Fibroblast of peridontal ligament (primary cell): ENCODE measurements around the gene SRSF9.
"Not testable (repeated sequence)": the region's sequence is repeated elsewhere in the genome, so short reads cannot be mapped to it uniquely, and the experiment has no call there.

ENCODE experiments used
- DNase-seq: peaks from one replicate; pipeline ENCODE4 v3.0.0-alpha.2; 2010; ENCODE audit errors: extremely low read depth

SRSF9 gene

DNA sequence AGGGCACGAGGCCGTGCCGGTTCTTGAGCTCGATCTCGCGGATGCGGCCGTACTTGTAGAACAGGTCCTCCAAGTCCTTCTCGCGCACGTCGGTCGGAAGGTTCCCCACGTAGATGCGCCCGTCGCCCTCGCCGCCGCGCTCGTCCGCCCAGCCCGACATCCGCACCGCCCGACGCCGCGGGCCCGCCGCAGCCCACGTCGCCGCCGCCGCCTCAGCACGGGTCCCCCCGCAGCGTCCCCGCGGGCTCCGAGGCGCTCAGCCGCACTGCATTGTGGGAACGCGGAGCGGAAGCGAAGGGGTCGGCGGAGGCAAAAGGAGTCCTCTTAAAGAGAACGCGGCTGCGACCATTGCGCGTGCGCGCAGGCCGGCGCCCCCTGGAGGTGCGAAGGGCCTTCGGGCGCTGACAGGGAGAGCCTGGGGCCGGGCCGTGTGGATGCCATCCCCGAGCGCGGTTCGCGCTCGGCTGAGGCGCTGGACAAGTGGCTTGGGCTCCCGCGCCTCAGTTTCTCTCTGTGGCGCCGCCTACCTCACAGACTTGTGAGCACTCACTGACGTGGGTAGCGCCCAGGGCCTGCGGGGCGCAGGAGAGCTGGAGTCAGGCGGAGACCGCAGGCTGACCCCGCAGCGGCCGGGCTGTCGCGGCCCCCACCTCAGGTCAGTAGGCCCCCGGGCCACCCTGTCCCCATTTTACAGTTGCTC is at the start of gene SRSF9:
TSS of gene SRSF9 (minus strand) at position 299 of the 700 bp plus-strand sequence. CDS start at position 160, 139 bp downstream.
- peak; percentile 97 for DNase-seq

DNA sequence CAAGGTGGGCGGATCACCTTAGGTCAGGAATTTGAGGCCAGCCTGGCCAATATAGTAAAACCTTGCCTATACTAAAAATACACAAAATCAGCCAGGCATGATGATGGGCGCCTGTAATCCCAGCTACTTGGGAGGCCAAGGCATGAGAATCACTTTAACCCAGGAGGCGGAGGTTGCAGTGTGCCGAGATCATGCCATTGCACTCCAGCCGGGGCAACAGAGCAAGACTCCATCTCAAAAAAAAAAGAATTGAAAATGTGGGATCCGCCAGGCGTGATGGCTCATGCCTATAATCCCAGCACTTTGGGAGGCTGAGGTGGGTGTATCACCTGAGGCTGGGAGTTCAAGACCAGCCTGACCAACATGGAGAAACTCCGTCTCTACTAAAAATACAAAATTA is 49.8 kb upstream of the SRSF9 start:
- DNase-seq = not testable (repeated sequence)

DNA sequence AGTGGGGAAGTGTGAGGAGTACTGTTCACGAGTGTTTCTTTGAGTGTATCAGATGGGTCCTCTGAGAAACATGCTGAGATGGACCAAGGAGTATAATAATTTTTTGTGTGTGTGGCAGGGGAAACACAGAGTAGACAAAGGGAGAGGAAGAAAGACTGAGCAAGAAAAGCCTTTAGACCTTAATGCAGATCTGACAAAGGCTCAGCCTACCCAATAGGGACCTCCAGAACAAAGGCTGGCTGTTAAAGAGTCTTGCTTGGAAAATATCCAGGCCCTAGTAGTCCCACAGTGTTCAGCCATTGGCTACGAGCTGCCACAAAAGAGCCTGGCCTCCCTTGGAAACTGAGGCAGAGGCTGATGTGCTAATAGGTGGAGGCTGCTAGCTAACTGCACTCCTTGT is 45.9 kb upstream of the SRSF9 start:
- DNase-seq = no peak

DNA sequence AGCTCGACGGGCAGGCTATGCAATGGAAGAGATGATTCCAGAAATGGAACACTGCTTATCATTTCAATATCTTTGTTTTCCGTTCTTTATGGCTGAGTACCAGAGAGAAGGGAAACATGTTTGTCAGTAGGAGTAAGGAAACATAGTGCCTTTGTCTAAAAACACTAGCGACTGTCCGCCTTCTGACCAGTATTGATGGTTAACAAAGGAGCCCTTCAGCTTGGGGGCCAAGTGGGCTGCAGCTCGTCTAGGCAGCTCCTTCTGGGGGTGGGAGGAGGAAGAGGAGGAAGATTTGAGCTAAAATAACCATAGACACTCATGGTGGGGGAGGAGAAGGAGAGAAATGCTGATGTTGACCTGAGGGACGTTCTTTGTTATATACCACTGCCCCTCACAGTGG is 44.5 kb upstream of the SRSF9 start:
- no peak for DNase-seq

GRCh38 chr12:120508537-120508936 is 39.0 kb upstream of the SRSF9 start:
- DNase-seq = no peak

DNA sequence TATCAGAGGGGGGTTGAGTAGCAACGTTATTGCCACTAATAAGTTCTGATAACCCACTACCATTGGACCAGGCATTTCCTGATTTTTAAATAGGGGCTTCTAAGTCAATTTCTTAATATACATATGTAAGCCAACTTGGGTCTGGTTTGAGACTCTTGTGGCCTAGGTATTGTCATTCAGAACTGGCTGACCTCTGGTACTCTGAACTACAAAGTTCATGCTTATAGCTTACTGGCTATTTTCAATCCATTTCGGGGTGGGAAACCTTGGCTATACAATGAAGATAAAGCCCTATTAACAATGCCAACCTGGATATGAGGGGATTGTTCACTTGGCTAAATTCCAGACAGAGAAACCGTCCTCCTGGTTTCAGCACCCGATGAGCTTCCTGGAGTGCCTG is 35.0 kb upstream of the SRSF9 start:
- no peak for DNase-seq

- DNase-seq = peak; percentile 41
Observed at GRCh38 chr12:120500581-120500980, 31.0 kb upstream of the SRSF9 start.

DNA sequence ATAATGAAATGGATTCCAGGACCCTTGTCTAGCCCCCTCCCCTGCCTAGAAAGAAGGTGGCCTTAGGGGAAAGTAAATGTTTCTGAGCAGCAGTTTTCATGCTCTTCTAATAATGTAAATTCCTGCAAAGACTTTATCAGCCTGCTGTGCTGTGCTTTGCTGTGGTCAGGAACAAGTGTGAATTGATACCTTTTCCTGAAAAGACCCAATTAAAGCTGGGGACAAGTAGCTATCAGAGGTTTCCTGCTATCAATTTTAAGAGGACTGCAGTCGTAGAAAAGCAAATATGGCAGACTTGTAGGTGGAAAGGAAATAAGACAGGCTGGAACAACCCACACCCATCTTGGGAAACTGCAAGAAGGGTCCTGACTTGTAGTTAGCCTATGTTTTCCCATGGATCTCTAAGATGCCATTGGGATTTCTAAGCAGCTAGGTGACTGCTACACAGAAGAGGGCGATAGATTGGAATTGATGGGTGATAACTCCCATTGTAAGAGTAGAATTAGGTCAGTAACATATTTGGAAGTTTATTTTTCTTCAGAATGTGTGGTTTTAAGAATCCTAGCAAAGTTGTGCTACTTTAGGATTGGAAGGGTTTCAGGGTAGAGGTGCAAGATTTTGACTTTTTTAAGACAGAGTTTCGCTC is 29.4 kb upstream of the SRSF9 start:
- no peak for DNase-seq

- DNase-seq = peak; percentile 36
Observed at GRCh38 chr12:120497524-120498150, 28.1 kb upstream of the SRSF9 start.

DNA sequence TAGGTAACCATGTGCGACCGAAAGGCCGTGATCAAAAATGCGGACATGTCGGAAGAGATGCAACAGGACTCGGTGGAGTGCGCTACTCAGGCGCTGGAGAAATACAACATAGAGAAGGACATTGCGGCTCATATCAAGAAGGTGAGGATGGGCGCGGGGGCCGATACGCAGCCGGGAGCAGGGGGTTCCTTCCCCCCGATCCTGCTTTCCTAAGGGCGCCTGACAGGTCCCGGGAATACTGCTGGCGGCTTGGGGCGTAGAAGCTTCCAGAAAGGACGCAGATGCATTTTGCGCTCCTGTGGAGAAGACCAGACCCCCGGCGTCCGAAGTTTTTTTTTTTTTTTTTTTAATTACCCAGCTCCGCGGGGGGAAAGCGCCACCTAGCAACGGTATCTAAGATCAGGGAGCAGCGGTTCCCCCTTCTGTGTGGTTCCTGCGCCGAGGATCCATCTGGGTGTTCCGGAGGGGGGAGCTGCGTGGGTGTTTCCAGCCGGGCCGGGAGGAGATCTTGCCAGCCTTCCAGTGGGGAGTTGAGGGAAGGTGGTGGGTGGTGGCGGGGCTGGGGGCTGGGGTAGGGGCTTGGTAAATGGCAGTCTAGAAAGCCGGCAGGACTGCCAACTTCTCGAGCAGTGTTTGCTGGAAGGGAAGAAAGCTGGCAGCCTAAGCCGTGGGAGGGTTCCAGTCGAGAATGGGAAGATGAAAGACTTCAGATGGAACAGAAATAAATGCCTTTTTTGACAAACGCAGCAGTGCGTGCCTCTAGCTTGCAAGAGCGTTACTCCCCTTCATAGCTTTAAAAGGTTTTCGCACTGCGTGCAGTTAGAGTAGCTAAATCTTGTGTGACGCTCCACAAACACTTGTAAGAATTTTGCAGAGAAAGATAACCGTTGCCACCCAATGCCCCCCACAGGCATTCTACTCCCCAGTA is 27.1 kb upstream of the SRSF9 start:
- DNase-seq = peak; percentile 31

- peak; percentile 95 for DNase-seq
Observed at GRCh38 chr12:120495731-120496412, 26.3 kb upstream of the SRSF9 start, which contains the start of gene DYNLL1. Gene DYNLL1 (plus strand): TSS chr12:120496113. CDS start chr12:120496422, 309 bp downstream.

DNA sequence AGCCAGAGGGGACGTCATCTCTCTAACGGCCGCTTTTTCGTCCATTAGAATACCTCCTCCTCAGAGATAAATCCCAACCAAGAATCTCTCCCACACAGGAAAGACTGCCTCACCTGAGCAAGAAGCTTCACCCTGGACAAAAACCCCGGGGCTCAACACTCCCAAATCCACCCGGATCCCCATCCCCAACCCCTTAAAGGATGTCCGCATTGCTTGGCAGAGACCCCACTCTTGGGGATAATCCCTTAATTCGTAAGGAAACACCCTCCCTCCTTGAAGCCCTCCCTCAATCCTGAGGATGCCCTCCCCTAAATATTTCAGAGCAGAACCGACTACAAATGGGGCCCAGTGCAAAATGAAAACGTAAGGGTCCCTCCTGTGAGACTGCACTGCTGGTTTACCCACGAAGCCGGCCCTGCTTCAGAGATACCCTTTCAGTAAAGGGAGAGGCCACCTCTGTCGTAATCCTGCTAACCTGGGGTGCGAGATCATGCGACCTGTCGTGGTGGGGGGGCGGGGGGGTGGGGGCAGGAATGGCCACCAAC is 25.7 kb upstream of the SRSF9 start:
- DNase-seq = peak; percentile 10

DNA sequence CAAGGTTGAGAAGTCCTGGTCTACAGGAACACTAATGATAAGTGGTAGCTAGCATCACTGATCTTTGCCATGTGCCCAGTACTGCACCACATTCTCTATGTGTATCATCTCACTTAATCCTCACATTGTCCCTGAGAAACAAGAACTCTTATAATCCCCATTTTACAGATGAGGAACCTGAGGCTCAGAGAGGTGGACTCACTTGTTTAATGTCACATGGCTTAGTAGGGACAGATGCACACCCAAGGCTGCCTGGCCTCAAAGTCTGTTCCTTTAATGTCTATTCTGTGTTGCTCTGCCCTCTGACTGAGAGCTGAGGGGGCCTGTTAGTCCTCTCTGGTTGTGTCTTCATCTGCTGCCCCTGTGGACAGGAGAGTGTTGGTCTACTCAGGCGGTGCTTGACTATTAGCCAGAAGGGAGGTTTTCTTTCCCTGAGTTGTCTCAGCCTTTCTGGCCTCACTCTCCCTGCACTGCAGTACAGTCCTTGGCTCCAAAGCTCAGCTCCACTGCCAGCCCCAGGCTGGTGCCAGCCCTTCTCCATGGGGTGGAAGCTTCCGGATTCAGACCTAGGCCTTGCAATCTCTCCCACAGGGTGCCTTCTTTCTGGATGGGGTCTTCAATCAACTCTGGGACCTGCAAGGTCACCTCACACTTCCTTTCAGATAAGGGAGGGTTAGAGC is 21.4 kb upstream of the SRSF9 start:
- no peak for DNase-seq

- no peak for DNase-seq
Observed at GRCh38 chr12:120490325-120490724, 20.8 kb upstream of the SRSF9 start.

- DNase-seq = no peak
Observed at GRCh38 chr12:120489018-120489417, 19.5 kb upstream of the SRSF9 start.

DNA sequence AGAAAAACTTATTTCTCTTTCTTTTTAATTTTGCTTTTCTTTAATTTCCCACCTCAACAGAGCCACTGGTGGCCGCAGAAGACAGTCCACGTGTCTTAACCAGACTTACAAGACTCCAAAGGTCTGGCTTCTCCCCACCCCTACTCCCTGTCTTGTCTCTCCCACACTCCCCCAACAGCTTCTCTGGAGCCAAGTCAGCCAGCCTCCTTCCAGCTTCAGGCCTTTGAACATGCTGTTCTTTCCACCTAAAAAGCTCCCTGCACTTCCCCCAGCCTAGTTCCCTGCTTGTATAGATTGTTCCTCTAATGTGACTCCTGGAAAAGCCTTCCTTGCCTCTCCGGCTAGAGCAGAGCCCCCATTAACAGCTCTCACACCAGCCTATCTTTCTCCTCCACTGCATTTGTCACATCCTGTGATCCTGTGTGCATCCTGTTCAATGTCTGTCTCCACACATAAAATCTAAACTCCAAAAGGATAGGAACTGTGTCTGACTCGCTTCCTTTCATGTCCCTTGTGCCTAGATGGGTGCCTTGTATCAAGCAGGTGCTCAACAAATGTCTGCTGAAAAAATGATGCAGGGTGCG is 18.6 kb upstream of the SRSF9 start:
- no peak for DNase-seq

GRCh38 chr12:120487552-120487951 is 18.0 kb upstream of the SRSF9 start:
- DNase-seq = not testable (repeated sequence)

- no peak for DNase-seq
Observed at GRCh38 chr12:120485961-120486881, 16.7 kb upstream of the SRSF9 start.

- DNase-seq = no peak
Observed at GRCh38 chr12:120483621-120484020, 14.1 kb upstream of the SRSF9 start.
